Right lobe of liver (tissue), 4 donors: ENCODE data around the gene FAM153A.
"Not testable (repeated sequence)": the region's sequence is repeated elsewhere in the genome, so short reads cannot be mapped to it uniquely, and the experiment has no call there.

ENCODE experiments used
- POLR2A ChIP-seq: fragments of 450-650 bp; IDR thresholded peaks from one replicate; pipeline ENCODE4 v1.6.1; 2017; ENCODE audit warnings: antibody characterized with exemption, mild to moderate bottlenecking
- TF ChIP-seq, protein P1 (sequence below), 4 donors: fragments of 200-600 bp in 3 of 4; fragments of 450-650 bp in 1 of 4; IDR thresholded peaks; one replicate each; pipeline versions ENCODE4 v1.5.1 to v1.8.0; 2016 to 2022; ENCODE audit warnings: antibody characterized with exemption in 4 of 4, mild to moderate bottlenecking in 2 of 4
- donor health status: DM: no; HTN: no; CAD: no.
- donor health status: DM: no; HTN: no; CAD: no.
- donor health status: DM: no; HTN: yes; CAD: no.

DNA sequence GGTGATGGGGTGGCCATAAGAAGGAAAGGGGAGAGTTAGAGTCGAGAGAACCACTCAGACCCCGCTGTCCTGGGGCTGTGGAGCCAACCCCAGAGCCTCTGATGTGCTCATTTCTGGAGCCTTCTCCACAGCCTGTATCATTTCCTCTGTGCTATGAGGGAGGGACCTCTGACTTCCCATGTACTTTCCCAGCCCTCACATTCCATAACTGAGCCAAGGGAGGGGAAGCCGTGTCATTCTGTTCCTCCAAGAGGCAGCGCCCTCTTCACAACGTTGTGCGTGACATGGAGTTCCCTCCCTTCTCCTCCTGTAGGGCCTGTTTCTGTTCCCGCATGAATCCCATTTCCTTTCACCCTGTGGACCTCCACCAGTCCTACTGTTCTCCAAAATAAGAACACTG lies 57.8 kb downstream of the FAM153A start:
- not testable (repeated sequence) for TF ChIP-seq POLR2A
- TF ChIP-seq, protein P1, sequence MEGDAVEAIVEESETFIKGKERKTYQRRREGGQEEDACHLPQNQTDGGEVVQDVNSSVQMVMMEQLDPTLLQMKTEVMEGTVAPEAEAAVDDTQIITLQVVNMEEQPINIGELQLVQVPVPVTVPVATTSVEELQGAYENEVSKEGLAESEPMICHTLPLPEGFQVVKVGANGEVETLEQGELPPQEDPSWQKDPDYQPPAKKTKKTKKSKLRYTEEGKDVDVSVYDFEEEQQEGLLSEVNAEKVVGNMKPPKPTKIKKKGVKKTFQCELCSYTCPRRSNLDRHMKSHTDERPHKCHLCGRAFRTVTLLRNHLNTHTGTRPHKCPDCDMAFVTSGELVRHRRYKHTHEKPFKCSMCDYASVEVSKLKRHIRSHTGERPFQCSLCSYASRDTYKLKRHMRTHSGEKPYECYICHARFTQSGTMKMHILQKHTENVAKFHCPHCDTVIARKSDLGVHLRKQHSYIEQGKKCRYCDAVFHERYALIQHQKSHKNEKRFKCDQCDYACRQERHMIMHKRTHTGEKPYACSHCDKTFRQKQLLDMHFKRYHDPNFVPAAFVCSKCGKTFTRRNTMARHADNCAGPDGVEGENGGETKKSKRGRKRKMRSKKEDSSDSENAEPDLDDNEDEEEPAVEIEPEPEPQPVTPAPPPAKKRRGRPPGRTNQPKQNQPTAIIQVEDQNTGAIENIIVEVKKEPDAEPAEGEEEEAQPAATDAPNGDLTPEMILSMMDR (IDR thresholded peaks at IDR 0.05) = not testable (repeated sequence)
